ENCODE data around the gene KANSL3. TPM values are rescaled to one million over a fixed set of nuclear protein-coding genes. Genes with fewer than 3 reads are reported as not detected.

The KANSL3 gene
- total RNA-seq, 1 donor from 2014 or later, result 56.1 TPM

DNA sequence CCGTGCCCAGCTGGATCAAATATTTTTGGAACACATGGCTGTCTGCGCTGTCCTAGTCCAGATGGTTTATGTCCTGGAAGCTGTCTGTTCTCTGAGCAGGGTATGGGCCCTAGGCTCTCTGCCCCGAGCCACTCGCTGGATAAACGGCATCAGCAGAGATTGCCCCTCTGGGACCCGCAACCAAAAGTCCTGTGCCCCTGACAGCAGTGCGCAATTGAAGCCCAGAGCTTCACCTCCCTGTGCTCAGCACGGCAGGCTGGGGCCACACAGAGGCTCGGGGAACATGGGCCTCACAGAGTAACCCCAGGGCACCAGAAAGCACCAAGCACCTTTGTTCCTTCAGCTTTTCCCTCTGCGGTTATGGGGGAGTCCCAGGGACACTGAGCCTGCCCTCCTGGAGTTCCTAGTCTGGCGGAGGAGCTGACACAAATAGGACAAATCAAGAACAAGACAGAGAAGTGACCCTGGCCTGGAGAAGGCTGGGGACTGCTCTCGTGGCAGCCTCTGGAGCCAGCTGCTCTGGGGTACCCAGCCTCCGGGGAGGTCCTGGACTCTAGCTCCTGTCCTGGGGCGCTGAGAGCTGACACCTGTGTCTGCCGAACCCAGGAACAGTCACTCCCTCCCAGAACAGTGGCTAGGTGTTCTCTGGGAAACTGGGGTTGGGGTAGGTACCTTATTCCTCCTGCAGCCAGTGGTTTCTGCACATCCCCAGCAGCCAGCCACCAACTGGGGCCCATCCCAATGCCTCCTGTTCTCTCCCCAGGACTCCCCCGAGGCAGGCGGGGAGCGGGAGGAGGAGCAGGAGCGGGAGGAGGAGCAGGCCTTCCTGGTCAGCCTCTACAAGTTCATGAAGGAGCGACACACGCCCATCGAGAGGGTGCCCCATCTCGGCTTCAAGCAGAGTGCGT lies 89.3 kb downstream of the KANSL3 start:
- intact Hi-C loops (cut with DNase I), result no loop called here
- DNase-seq (ENCODE audit: low spot score in 2 of 2), result no peak
- H3K27ac ChIP-seq, result peak overlapping the region; percentile 50 to 59
- H3K9me3 ChIP-seq, result no peaks in the 10 kb centered on the region
- TF ChIP-seq, protein P1, sequence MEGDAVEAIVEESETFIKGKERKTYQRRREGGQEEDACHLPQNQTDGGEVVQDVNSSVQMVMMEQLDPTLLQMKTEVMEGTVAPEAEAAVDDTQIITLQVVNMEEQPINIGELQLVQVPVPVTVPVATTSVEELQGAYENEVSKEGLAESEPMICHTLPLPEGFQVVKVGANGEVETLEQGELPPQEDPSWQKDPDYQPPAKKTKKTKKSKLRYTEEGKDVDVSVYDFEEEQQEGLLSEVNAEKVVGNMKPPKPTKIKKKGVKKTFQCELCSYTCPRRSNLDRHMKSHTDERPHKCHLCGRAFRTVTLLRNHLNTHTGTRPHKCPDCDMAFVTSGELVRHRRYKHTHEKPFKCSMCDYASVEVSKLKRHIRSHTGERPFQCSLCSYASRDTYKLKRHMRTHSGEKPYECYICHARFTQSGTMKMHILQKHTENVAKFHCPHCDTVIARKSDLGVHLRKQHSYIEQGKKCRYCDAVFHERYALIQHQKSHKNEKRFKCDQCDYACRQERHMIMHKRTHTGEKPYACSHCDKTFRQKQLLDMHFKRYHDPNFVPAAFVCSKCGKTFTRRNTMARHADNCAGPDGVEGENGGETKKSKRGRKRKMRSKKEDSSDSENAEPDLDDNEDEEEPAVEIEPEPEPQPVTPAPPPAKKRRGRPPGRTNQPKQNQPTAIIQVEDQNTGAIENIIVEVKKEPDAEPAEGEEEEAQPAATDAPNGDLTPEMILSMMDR (IDR thresholded peaks at IDR 0.05), result no peak
- no peak overlapping the region for H3K4me3 ChIP-seq
- peaks cover 55 to 78% of the 10 kb centered on the region in 2 donors for H3K36me3 ChIP-seq
- H3K27me3 ChIP-seq, result no peaks in the 10 kb centered on the region
- peaks cover 16 to 32% of the 10 kb centered on the region in 2 donors for H3K4me1 ChIP-seq

DNA sequence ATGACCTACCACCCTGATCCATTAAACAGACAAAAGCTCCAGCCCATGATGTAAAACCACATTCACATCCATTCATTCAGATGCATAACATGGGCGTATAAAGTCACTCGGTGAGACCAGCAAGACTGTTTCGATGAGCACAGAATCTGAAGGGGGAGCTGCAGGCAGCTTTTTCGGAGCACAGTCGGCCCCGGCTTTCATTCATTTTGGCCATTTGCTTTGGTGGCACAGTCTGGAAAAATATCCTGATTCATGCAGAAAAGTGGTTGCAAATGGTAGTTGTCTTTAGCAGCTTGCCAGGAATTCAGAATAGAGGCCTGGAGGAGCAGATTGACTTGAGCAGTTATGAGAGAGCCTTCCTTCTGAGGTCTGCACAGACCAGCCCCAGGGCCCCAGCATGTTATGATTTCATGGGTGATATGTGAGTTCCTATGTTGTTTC lies 90.4 kb downstream of the KANSL3 start:
- intact Hi-C loops (cut with DNase I), result no loop called here
- Histone ChIP-seq H3K4me3 (no peak overlapping the region), H3K27ac (peak overlapping the region; percentile 44 to 60), H3K36me3 (peaks cover 55 to 89% of the 10 kb centered on the region in 2 donors), H3K9me3 (no peaks in the 10 kb centered on the region), H3K27me3 (no peaks in the 10 kb centered on the region), H3K4me1 (peaks cover 16 to 31% of the 10 kb centered on the region in 2 donors)
- DNase-seq (ENCODE audit: low spot score in 2 of 2), result no peak
- TF ChIP-seq, protein P1 (IDR thresholded peaks at IDR 0.05), result peak in 1 of 3 experiments; percentile 7

DNA sequence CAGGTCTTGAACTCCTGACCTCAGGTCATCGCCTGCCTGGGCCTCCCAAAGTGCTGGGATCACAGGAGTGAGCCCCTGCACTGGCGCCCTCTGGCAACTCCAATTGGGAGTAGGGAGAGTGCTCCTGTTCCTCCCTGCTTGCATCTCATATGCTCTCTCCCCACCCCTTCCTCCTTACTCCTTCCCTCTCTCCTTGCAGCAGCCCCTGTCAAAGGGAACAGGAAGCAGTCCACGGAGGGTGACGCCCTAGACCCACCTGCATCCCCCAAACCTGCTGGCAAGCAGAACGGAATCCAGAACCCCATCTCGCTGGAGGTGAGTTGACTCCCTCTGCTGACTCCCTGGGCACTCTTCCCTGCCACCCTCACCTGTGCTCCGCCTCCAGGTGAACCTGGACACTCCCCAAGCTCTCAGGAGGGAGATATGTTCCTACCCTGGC lies 90.9 kb downstream of the KANSL3 start:
- Histone ChIP-seq H3K27ac (peak overlapping the region; percentile 44 to 60), H3K4me1 (peaks cover 16 to 35% of the 10 kb centered on the region in 2 donors), H3K4me3 (peak overlapping the region in 1 of 2 donors; percentile 11), H3K27me3 (no peaks in the 10 kb centered on the region), H3K36me3 (peaks cover 58 to 91% of the 10 kb centered on the region in 2 donors), H3K9me3 (no peaks in the 10 kb centered on the region)
- DNase-seq (ENCODE audit: low spot score in 2 of 2), result no peak
- intact Hi-C loops (cut with DNase I), result no loop called here
- TF ChIP-seq, protein P1 (IDR thresholded peaks at IDR 0.05), result no peak

DNA sequence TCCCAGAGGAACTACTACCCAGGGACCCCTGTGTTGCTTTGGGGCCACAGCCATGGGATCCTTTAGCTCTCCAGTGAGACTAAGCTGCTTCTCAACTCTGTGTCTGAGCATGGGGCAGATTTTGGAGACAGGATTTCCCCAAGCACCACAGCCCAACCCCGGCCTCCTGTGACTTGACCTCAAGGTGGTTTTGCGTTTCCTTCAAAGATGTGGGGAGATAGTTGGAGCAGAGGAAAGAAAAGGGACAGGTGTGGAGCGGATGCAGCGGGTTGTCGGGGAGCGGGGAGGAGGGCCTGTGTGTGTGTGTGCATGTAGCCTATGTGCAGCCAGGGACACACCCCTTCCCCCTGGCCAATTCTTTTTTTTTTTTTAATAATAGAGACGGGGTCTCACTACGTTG lies 91.3 kb downstream of the KANSL3 start:
- intact Hi-C loops (cut with DNase I), result no loop called here
- TF ChIP-seq, protein P1 (IDR thresholded peaks at IDR 0.05), result no peak
- Histone ChIP-seq H3K27me3 (no peaks in the 10 kb centered on the region), H3K36me3 (peaks cover 54 to 91% of the 10 kb centered on the region in 2 donors), H3K4me1 (peaks cover 16 to 38% of the 10 kb centered on the region in 2 donors), H3K27ac (peak overlapping the region; percentile 44 to 60), H3K4me3 (peak overlapping the region in 1 of 2 donors; percentile 11), H3K9me3 (no peaks in the 10 kb centered on the region)
- DNase-seq (ENCODE audit: low spot score in 2 of 2), result no peak

DNA sequence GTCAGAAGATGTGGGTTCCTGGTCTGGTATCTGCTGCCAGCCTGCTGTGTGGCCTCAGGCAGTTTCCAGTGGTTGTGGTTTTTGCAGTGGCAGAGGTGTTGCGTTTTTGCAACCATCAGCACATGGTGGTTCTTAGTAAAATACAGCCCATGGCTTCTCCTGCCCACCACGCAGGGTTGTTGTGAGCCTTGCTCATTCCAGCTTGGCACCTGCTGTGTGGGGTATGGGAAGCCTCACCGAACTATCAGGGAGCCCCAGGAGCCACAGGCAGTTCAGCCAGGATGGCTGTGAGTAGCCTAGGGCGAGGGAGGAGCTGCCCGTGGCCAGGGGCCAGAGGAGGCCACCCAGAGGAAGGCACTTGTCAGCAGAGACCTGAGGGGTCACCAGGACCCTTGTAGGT lies 91.8 kb downstream of the KANSL3 start:
- TF ChIP-seq, protein P1 (IDR thresholded peaks at IDR 0.05), result no peak
- Histone ChIP-seq H3K27me3 (no peaks in the 10 kb centered on the region), H3K36me3 (peaks cover 49 to 89% of the 10 kb centered on the region in 2 donors), H3K4me1 (peaks cover 16 to 43% of the 10 kb centered on the region in 2 donors), H3K9me3 (no peaks in the 10 kb centered on the region), H3K4me3 (no peak overlapping the region), H3K27ac (peak overlapping the region; percentile 44 to 60)
- intact Hi-C loops (cut with DNase I), result no loop called here
- no peak for DNase-seq (ENCODE audit: low spot score in 2 of 2)

Other genes starting within 250 kb of the KANSL3 start
- not detected for gene NEURL3, start 133.0 kb downstream of the KANSL3 start, total RNA-seq
- 267 TPM for gene ARID5A, start 101.6 kb downstream of the KANSL3 start, total RNA-seq
- not detected for gene FER1L5, start 4.5 kb upstream of the KANSL3 start, total RNA-seq
- gene LMAN2L, start 101.8 kb upstream of the KANSL3 start, total RNA-seq, result 9.5 TPM
- 2.7 TPM for gene CNNM4, start 122.6 kb upstream of the KANSL3 start, total RNA-seq
- gene CNNM3, start 178.0 kb upstream of the KANSL3 start, total RNA-seq, result 24.5 TPM
- 4.0 TPM for gene ANKRD23, start 205.7 kb upstream of the KANSL3 start, total RNA-seq
- gene ANKRD39, start 219.7 kb upstream of the KANSL3 start, total RNA-seq, result 2.3 TPM
- gene SEMA4C, start 231.8 kb upstream of the KANSL3 start, total RNA-seq, result 56.9 TPM

All from ascending aorta (tissue), 2 donors.